ENCODE data around the gene HNRNPA2B1. TPM values are rescaled to one million over a fixed set of nuclear protein-coding genes. Genes with fewer than 3 reads are reported as not detected.
A peak's percentile ranks its signal among the peaks of the same experiment; 100 is the strongest.

The HNRNPA2B1 gene
- polyA plus RNA-seq (ENCODE audit: insufficient read length in 12 of 12): 1,000 to 10,000 TPM in 2 of 12 donors, 100 to 1,000 TPM in 10; 126 to 1,068 (median 803) TPM
- long read RNA-seq, donor 1, full-length matches to known transcripts: 166 of 506 reads
- long read RNA-seq, donor 1, partial matches to known transcripts: 298 of 506 reads
- long read RNA-seq, donor 1, other reads (novel, unspliced or antisense): 42 of 506 reads
- long read RNA-seq, donor 2, full-length matches to known transcripts: 104 of 586 reads
- long read RNA-seq, donor 2, partial matches to known transcripts: 263 of 586 reads
- long read RNA-seq, donor 2, other reads (novel, unspliced or antisense): 219 of 586 reads
- long read RNA-seq, donor 3, transcript HNRNPA2B1-205 (2 exons, 1,220 nt): major isoform, 65 of 174 reads
- long read RNA-seq, donor 3, transcript HNRNPA2B1-201 (12 exons, 3,664 nt): minor isoform, 5 of 174 reads
- long read RNA-seq, donor 3, transcript HNRNPA2B1-202 (11 exons, 1,711 nt): minor isoform, 21 of 174 reads
- long read RNA-seq, donor 3, partial matches to known transcripts: 78 of 174 reads
- long read RNA-seq, donor 3, other reads (novel, unspliced or antisense): 5 of 174 reads
- long read RNA-seq, donor 4, transcript HNRNPA2B1-202 (11 exons, 1,711 nt): minor isoform, 13 of 98 reads
- long read RNA-seq, donor 4, transcript HNRNPA2B1-205 (2 exons, 1,220 nt): major isoform, 40 of 98 reads
- long read RNA-seq, donor 4, partial matches to known transcripts: 43 of 98 reads
- long read RNA-seq, donor 4, other reads (novel, unspliced or antisense): 0 of 98 reads
- long read RNA-seq, donor 5, full-length matches to known transcripts: 91 of 602 reads
- long read RNA-seq, donor 5, partial matches to known transcripts: 283 of 602 reads
- long read RNA-seq, donor 5, other reads (novel, unspliced or antisense): 228 of 602 reads
- long read RNA-seq, donor 6, transcript HNRNPA2B1-202 (11 exons, 1,711 nt): minor isoform, 19 of 146 reads
- long read RNA-seq, donor 6, transcript HNRNPA2B1-205 (2 exons, 1,220 nt): major isoform, 54 of 146 reads
- long read RNA-seq, donor 6, partial matches to known transcripts: 63 of 146 reads
- long read RNA-seq, donor 6, other reads (novel, unspliced or antisense): 6 of 146 reads
- long read RNA-seq, donor 7, full-length matches to known transcripts: 105 of 250 reads
- long read RNA-seq, donor 7, partial matches to known transcripts: 85 of 250 reads
- long read RNA-seq, donor 7, other reads (novel, unspliced or antisense): 60 of 250 reads
- long read RNA-seq, donor 8, full-length matches to known transcripts: 107 of 265 reads
- long read RNA-seq, donor 8, partial matches to known transcripts: 146 of 265 reads
- long read RNA-seq, donor 8, other reads (novel, unspliced or antisense): 12 of 265 reads
- long read RNA-seq, donor 9, transcript HNRNPA2B1-202 (11 exons, 1,711 nt): minor isoform, 19 of 316 reads
- long read RNA-seq, donor 9, transcript HNRNPA2B1-205 (2 exons, 1,220 nt): major isoform, 20 of 316 reads
- long read RNA-seq, donor 9, partial matches to known transcripts: 197 of 316 reads
- long read RNA-seq, donor 9, other reads (novel, unspliced or antisense): 78 of 316 reads
- long read RNA-seq, donor 10, full-length matches to known transcripts: 76 of 380 reads
- long read RNA-seq, donor 10, partial matches to known transcripts: 196 of 380 reads
- long read RNA-seq, donor 10, other reads (novel, unspliced or antisense): 108 of 380 reads
- long read RNA-seq, donor 11, full-length matches to known transcripts: 129 of 314 reads
- long read RNA-seq, donor 11, partial matches to known transcripts: 156 of 314 reads
- long read RNA-seq, donor 11, other reads (novel, unspliced or antisense): 29 of 314 reads

- peak; percentile 100 for DNase-seq
Measured at GRCh38 chr7:26200444-26201246, at the start of gene HNRNPA2B1. Gene HNRNPA2B1, minus strand, starts transcription at chr7:26200746. Its CDS starts 169 bp downstream, at chr7:26200577.

- DNase-seq: no peak
Measured at GRCh38 chr7:26250239-26250638, 49.7 kb upstream of the HNRNPA2B1 start.

- no peak for DNase-seq
Measured at GRCh38 chr7:26245150-26245549, 44.6 kb upstream of the HNRNPA2B1 start.

- no peak for DNase-seq
Measured at GRCh38 chr7:26238032-26238431, 37.5 kb upstream of the HNRNPA2B1 start.

- no peak for DNase-seq
Measured at GRCh38 chr7:26237035-26237807, 36.7 kb upstream of the HNRNPA2B1 start.

- no peak for DNase-seq
Measured at GRCh38 chr7:26233902-26234511, 33.5 kb upstream of the HNRNPA2B1 start.

GRCh38 chr7:26227987-26228386, 27.4 kb upstream of the HNRNPA2B1 start:
- DNase-seq: no peak

- no peak for DNase-seq
Measured at GRCh38 chr7:26224359-26224758, 23.8 kb upstream of the HNRNPA2B1 start.

GRCh38 chr7:26216049-26216448, 15.5 kb upstream of the HNRNPA2B1 start:
- DNase-seq: no peak

- no peak for DNase-seq
Measured at GRCh38 chr7:26213807-26214515, 13.4 kb upstream of the HNRNPA2B1 start.

- DNase-seq: no peak
Measured at GRCh38 chr7:26212921-26213718, 12.6 kb upstream of the HNRNPA2B1 start.

GRCh38 chr7:26208040-26208439, 7.5 kb upstream of the HNRNPA2B1 start:
- DNase-seq: no peak

- no peak for DNase-seq
Measured at GRCh38 chr7:26203016-26203415, 2.5 kb upstream of the HNRNPA2B1 start.

GRCh38 chr7:26202019-26202990, 1.8 kb upstream of the HNRNPA2B1 start:
- DNase-seq: peak; percentile 53

- peak; percentile 76 for DNase-seq
Measured at GRCh38 chr7:26201247-26202018, 887 bp upstream of the HNRNPA2B1 start, which contains the start of gene CBX3. Gene CBX3, plus strand, starts transcription at chr7:26201745. Its CDS starts 1,254 bp downstream, at chr7:26202999.
